HEK293 (cell line): Measurements from ENCODE around the gene ANKZF1.
A peak's percentile ranks its signal among the peaks of the same experiment; 100 is the strongest.

Experiments
- ATF2 ChIP-seq: fragments of 450-650 bp; formaldehyde crosslinking; IDR thresholded peaks from 2 replicates; pipeline ENCODE4 v1.5.1; 2016; ENCODE audit warnings: missing biosample characterization, missing genetic modification characterization, low read depth
- BCL11B ChIP-seq: fragments of 450-650 bp; formaldehyde crosslinking; IDR thresholded peaks from 2 replicates; pipeline ENCODE4 v1.5.1; 2016; ENCODE audit warnings: low read depth, missing biosample characterization, missing genetic modification characterization
- BCL6B ChIP-seq: fragments of 450-650 bp; formaldehyde crosslinking; IDR thresholded peaks from 2 replicates; pipeline ENCODE4 v1.5.1; 2017; ENCODE audit warnings: missing biosample characterization, missing genetic modification characterization
- KLF7 ChIP-seq: fragments of 450-650 bp; formaldehyde crosslinking; IDR thresholded peaks from 2 replicates; pipeline ENCODE4 v1.5.1; 2016; ENCODE audit warnings: missing biosample characterization, missing genetic modification characterization, borderline replicate concordance
- PRDM1 ChIP-seq: fragments of 450-650 bp; formaldehyde crosslinking; IDR thresholded peaks from 2 replicates; pipeline ENCODE4; 2016; ENCODE audit warnings: missing biosample characterization, missing genetic modification characterization
- SP7 ChIP-seq: fragments of 450-650 bp; formaldehyde crosslinking; IDR thresholded peaks from 2 replicates; pipeline ENCODE4 v1.5.1; 2016; ENCODE audit warnings: missing biosample characterization, missing genetic modification characterization
- ZBTB11 ChIP-seq: fragments of 450-650 bp; formaldehyde crosslinking; conservative IDR thresholded peaks from 2 replicates; pipeline ENCODE4 v1.5.1; 2016; ENCODE audit warnings: low read depth, missing biosample characterization, missing genetic modification characterization
- ZBTB21 ChIP-seq: fragments of 450-650 bp; formaldehyde crosslinking; IDR thresholded peaks from 2 replicates; pipeline ENCODE4 v1.5.1; 2017; ENCODE audit warnings: missing biosample characterization, missing genetic modification characterization
- ZBTB7A ChIP-seq: fragments of 450-650 bp; formaldehyde crosslinking; IDR thresholded peaks from 2 replicates; pipeline ENCODE4 v1.5.1; 2016; ENCODE audit warnings: low read depth, missing biosample characterization, missing genetic modification characterization
- ZFP3 ChIP-seq: fragments of 450-650 bp; formaldehyde crosslinking; IDR thresholded peaks from 2 replicates; pipeline ENCODE4 v1.5.1; 2016; ENCODE audit warnings: low read depth, missing biosample characterization, missing genetic modification characterization
- ZFP37 ChIP-seq: fragments of 450-650 bp; formaldehyde crosslinking; IDR thresholded peaks from 2 replicates; pipeline ENCODE4 v1.5.1; 2016; ENCODE audit warnings: missing biosample characterization, missing genetic modification characterization
- ZNF138 ChIP-seq: fragments of 450-650 bp; formaldehyde crosslinking; IDR thresholded peaks from 2 replicates; pipeline ENCODE4 v1.5.1; 2016; ENCODE audit warnings: missing biosample characterization, missing genetic modification characterization, borderline replicate concordance
- ZNF140 ChIP-seq: fragments of 450-650 bp; formaldehyde crosslinking; IDR thresholded peaks from 2 replicates; pipeline ENCODE4 v1.5.1; 2016; ENCODE audit warnings: missing biosample characterization, missing genetic modification characterization
- ZNF174 ChIP-seq: fragments of 450-650 bp; formaldehyde crosslinking; IDR thresholded peaks from 2 replicates; pipeline ENCODE4 v1.5.0; 2017; ENCODE audit warnings: missing biosample characterization, mild to moderate bottlenecking, missing genetic modification characterization
- ZNF175 ChIP-seq: fragments of 450-650 bp; formaldehyde crosslinking; IDR thresholded peaks from 2 replicates; pipeline ENCODE4 v1.5.1; 2016; ENCODE audit warnings: missing biosample characterization, missing genetic modification characterization
- ZNF214 ChIP-seq: fragments of 450-650 bp; formaldehyde crosslinking; IDR thresholded peaks from 2 replicates; pipeline ENCODE4 v1.5.1; 2017; ENCODE audit warnings: missing biosample characterization, mild to moderate bottlenecking, missing genetic modification characterization, borderline replicate concordance
- ZNF23 ChIP-seq: fragments of 450-650 bp; formaldehyde crosslinking; IDR thresholded peaks from 2 replicates; pipeline ENCODE4 v1.5.1; 2016; ENCODE audit warnings: missing biosample characterization, missing genetic modification characterization, borderline replicate concordance
- ZNF24 ChIP-seq: fragments of 450-650 bp; formaldehyde crosslinking; IDR thresholded peaks from 2 replicates; pipeline ENCODE4 v1.5.1; 2016; ENCODE audit warnings: missing biosample characterization, missing genetic modification characterization
- ZNF341 ChIP-seq: fragments of 450-650 bp; formaldehyde crosslinking; IDR thresholded peaks from 2 replicates; pipeline ENCODE4; 2016; ENCODE audit warnings: low read depth, missing biosample characterization, missing genetic modification characterization
- ZNF362 ChIP-seq: fragments of 450-650 bp; formaldehyde crosslinking; IDR thresholded peaks from 2 replicates; pipeline ENCODE4 v1.5.1; 2016; ENCODE audit warnings: missing biosample characterization, missing genetic modification characterization
- ZNF391 ChIP-seq: fragments of 450-650 bp; formaldehyde crosslinking; IDR thresholded peaks from 2 replicates; pipeline ENCODE4 v1.5.1; 2016; ENCODE audit warnings: low read depth, missing biosample characterization, missing genetic modification characterization, borderline replicate concordance
- ZNF398 ChIP-seq: fragments of 450-650 bp; formaldehyde crosslinking; IDR thresholded peaks from 2 replicates; pipeline ENCODE4 v1.5.1; 2017; ENCODE audit warnings: missing biosample characterization, missing genetic modification characterization
- ZNF433 ChIP-seq: fragments of 450-650 bp; formaldehyde crosslinking; IDR thresholded peaks from 2 replicates; pipeline ENCODE4 v1.5.1; 2016; ENCODE audit warnings: missing biosample characterization, missing genetic modification characterization, low read depth
- ZNF48 ChIP-seq: fragments of 450-650 bp; formaldehyde crosslinking; IDR thresholded peaks from 2 replicates; pipeline ENCODE4 v1.5.1; 2016; ENCODE audit warnings: missing biosample characterization, missing genetic modification characterization
- ZNF501 ChIP-seq: fragments of 450-650 bp; formaldehyde crosslinking; IDR thresholded peaks from 2 replicates; pipeline ENCODE4 v1.5.1; 2016; ENCODE audit warnings: missing biosample characterization, missing genetic modification characterization
- ZNF585B ChIP-seq: fragments of 450-650 bp; formaldehyde crosslinking; IDR thresholded peaks from 2 replicates; pipeline ENCODE4 v1.5.1; 2016; ENCODE audit warnings: missing biosample characterization, missing genetic modification characterization
- ZNF658 ChIP-seq: fragments of 450-650 bp; formaldehyde crosslinking; IDR thresholded peaks from 2 replicates; pipeline ENCODE4; 2016; ENCODE audit warnings: missing biosample characterization, missing genetic modification characterization
- ZNF660 ChIP-seq: fragments of 450-650 bp; IDR thresholded peaks from 2 replicates; pipeline ENCODE4 v1.5.1; 2018; ENCODE audit warnings: missing biosample characterization, mild to moderate bottlenecking, missing genetic modification characterization
- ZNF701 ChIP-seq: fragments of 450-650 bp; formaldehyde crosslinking; IDR thresholded peaks from 2 replicates; pipeline ENCODE4 v1.5.1; 2016; ENCODE audit warnings: missing biosample characterization, missing genetic modification characterization
- ZNF776 ChIP-seq: fragments of 450-650 bp; formaldehyde crosslinking; IDR thresholded peaks from 2 replicates; pipeline ENCODE4 v1.5.0; 2017; ENCODE audit warnings: missing biosample characterization, missing genetic modification characterization, borderline replicate concordance
- ZNF792 ChIP-seq: fragments of 450-650 bp; formaldehyde crosslinking; IDR thresholded peaks from 2 replicates; pipeline ENCODE4 v1.5.1; 2016; ENCODE audit warnings: missing biosample characterization, missing genetic modification characterization
- ZSCAN30 ChIP-seq: fragments of 450-650 bp; IDR thresholded peaks from 2 replicates; pipeline ENCODE4 v1.5.1; 2018; ENCODE audit warnings: missing biosample characterization, mild to moderate bottlenecking, missing genetic modification characterization, moderate library complexity

ANKZF1 gene

GRCh38 chr2:219279151-219279915 lies 49.7 kb downstream of the ANKZF1 start, which contains the start of gene DNAJB2 (continued):
- TF ChIP-seq ZBTB21 (tag by site-specific recombination) (peak; percentile 90), ZBTB11 (no peak), ZNF398 (no peak; the same call in 1 of the 2 replicates), SP7 (tag by site-specific recombination) (peak; percentile 86), ZNF776 (no peak), ATF2 (tag by site-specific recombination) (peak; percentile 79; the same call in 1 of the 2 replicates), ZNF391 (no peak), PRDM1 (tag by site-specific recombination) (no peak), ZNF138 (no peak), KLF7 (tag by site-specific recombination) (no peak), ZNF24 (tag by site-specific recombination) (no peak), ZNF48 (tag by site-specific recombination) (no peak), BCL6B (no peak), ZNF214 (tag by site-specific recombination) (no peak), ZNF140 (no peak), ZFP37 (tag by site-specific recombination) (no peak), ZNF585B (tag by site-specific recombination) (no peak), ZSCAN30 (peak; percentile 72; the same call in 1 of the 2 replicates), ZBTB7A (no peak), BCL11B (tag by site-specific recombination) (no peak), ZNF174 (tag by site-specific recombination) (no peak), ZFP3 (no peak), ZNF175 (tag by site-specific recombination) (no peak), ZNF792 (tag by site-specific recombination) (no peak), ZNF660 (tag by site-specific recombination) (peak; percentile 72), ZNF501 (tag by site-specific recombination) (no peak), ZNF658 (no peak), ZNF701 (tag by site-specific recombination) (no peak), ZNF362 (tag by site-specific recombination) (no peak), ZNF341 (no peak), ZNF23 (tag by site-specific recombination) (no peak), ZNF433 (tag by site-specific recombination) (no peak)
